H1 (cell line): ENCODE measurements around the gene CIB2. TPM values are rescaled to one million over a fixed set of nuclear protein-coding genes. Genes with fewer than 3 reads are reported as not detected.

Source experiments
- CTCF ChIA-PET: fragments of 300-600 bp; sonication (Branson Sonifier 250); formaldehyde crosslinking; loops from one replicate; lab custom pipeline; 2021; ENCODE audit not compliant: partially characterized antibody; lab: Charles Lee
- POLR2A ChIA-PET: fragments of 300-600 bp; sonication (Branson Sonifier 250); formaldehyde crosslinking; loops from one replicate; lab custom pipeline; 2021; ENCODE audit warnings: inconsistent platforms; ENCODE audit not compliant: partially characterized antibody; lab: Charles Lee
- DNase-seq, 2 experiments: peaks; one replicate each; pipeline versions ENCODE4 v3.0.0 to v3.0.0-alpha.2; 2010 to 2022; ENCODE audit warnings: low spot score in 2 of 2, low read depth in 1 of 2, mixed read lengths in 1 of 2
- FAIRE-seq: peaks from 2 replicates; lab custom pipeline; 2011; peaks lifted over from hg19 to GRCh38; lab: Jason Lieb, UNC
- H2AFZ ChIP-seq: 2 replicates; pipeline ENCODE4 v1.8.1; 2012; ENCODE audit warnings: low read length, inconsistent platforms
- H2AK5ac ChIP-seq: 2 replicates; pipeline ENCODE4 v1.6.1; 2013; ENCODE audit warnings: low read depth, low read length
- H2BK120ac ChIP-seq: replicated peaks from 2 replicates; pipeline ENCODE3; 2013; ENCODE audit warnings: low read depth, low read length, inconsistent platforms
- H2BK12ac ChIP-seq: 2 replicates; pipeline ENCODE4 v1.6.1; 2013; ENCODE audit warnings: low read depth, low read length
- H2BK15ac ChIP-seq: 2 replicates; pipeline ENCODE4 v1.6.1; 2013; ENCODE audit warnings: low read length
- H2BK20ac ChIP-seq: 2 replicates; pipeline ENCODE4 v1.6.1; 2013; ENCODE audit warnings: low read length
- H2BK5ac ChIP-seq: 2 replicates; pipeline ENCODE4 v1.6.1; 2013; ENCODE audit warnings: low read depth, low read length
- H3K14ac ChIP-seq: 2 replicates; pipeline ENCODE4 v1.6.1; 2013; ENCODE audit warnings: inconsistent platforms; ENCODE audit not compliant: insufficient read length
- H3K18ac ChIP-seq: 2 replicates; pipeline ENCODE4 v1.6.1; 2013; ENCODE audit warnings: low read length; ENCODE audit errors: extremely low read depth
- H3K23ac ChIP-seq: 2 replicates; pipeline ENCODE4 v1.6.1; 2013; ENCODE audit warnings: inconsistent platforms; ENCODE audit not compliant: insufficient read length
- H3K23me2 ChIP-seq: 2 replicates; pipeline ENCODE4 v1.6.1; 2013; ENCODE audit warnings: low read depth, low read length
- H3K27ac ChIP-seq: 2 replicates; pipeline ENCODE4 v1.6.1; 2011; ENCODE audit warnings: low read depth, low read length, inconsistent platforms
- H3K27me3 ChIP-seq, 4 experiments: replicated peaks in 1 of 4; 1 replicate in 1 of 4; 2 replicates in 3 of 4; pipeline versions ENCODE4 v1.6.1 to v1.8.1; 2011 to 2013; ENCODE audit warnings: low read length in 3 of 4, mild to moderate bottlenecking in 3 of 4, inconsistent platforms in 2 of 4, mixed read lengths in 2 of 4, moderate library complexity in 1 of 4; ENCODE audit not compliant: control insufficient read depth in 3 of 4, insufficient read depth in 3 of 4; ENCODE audit errors: extremely low read depth in 1 of 4
- H3K36me3 ChIP-seq, 4 experiments: 2 replicates each; pipeline versions ENCODE4 v1.6.1 to v1.8.1; 2011 to 2013; ENCODE audit warnings: mild to moderate bottlenecking in 4 of 4, low read length in 3 of 4, moderate library complexity in 2 of 4, control low read depth in 1 of 4, inconsistent platforms in 1 of 4; ENCODE audit not compliant: insufficient read depth in 4 of 4, control insufficient read depth in 2 of 4
- H3K4ac ChIP-seq: replicated peaks from 2 replicates; pipeline ENCODE3; 2013; ENCODE audit warnings: low read length, low read depth, mixed read lengths, inconsistent platforms; ENCODE audit not compliant: insufficient read length
- H3K4me1 ChIP-seq, 4 experiments: replicated peaks in 1 of 4; 1 replicate in 1 of 4; 2 replicates in 3 of 4; pipeline versions ENCODE4 v1.6.1 to v1.8.1; 2011 to 2013; ENCODE audit warnings: low read length in 3 of 4, inconsistent platforms in 2 of 4, mixed read lengths in 1 of 4; ENCODE audit not compliant: insufficient read depth in 4 of 4, control insufficient read depth in 3 of 4
- H3K4me2 ChIP-seq, 2 experiments: 2 replicates each; pipeline versions ENCODE4 v1.6.1 to v1.8.1; 2011 to 2013; ENCODE audit warnings: low read depth in 2 of 2, low read length in 2 of 2, control low read depth in 1 of 2, inconsistent platforms in 1 of 2, mild to moderate bottlenecking in 1 of 2; ENCODE audit not compliant: insufficient read depth in 1 of 2
- H3K4me3 ChIP-seq, 4 experiments: fragments of 200-600, 300-600 bp in 1 of 4; sonication (generic), shearing (Covaris generic), sonication (Bioruptor Twin) in 1 of 4; 2 replicates each; pipeline versions ENCODE4 v1.5.1 to v1.8.1; 2011 to 2016; ENCODE audit warnings: low read length in 4 of 4, low read depth in 3 of 4, control low read depth in 2 of 4, inconsistent platforms in 2 of 4, mild to moderate bottlenecking in 2 of 4, mixed read lengths in 1 of 4, moderate library complexity in 1 of 4; ENCODE audit not compliant: insufficient read depth in 2 of 4; ENCODE audit errors: extremely low read depth in 1 of 4
- H3K56ac ChIP-seq: replicated peaks from 2 replicates; pipeline ENCODE3; 2013; ENCODE audit warnings: low read depth, mild to moderate bottlenecking, mixed read lengths, low read length, inconsistent platforms; ENCODE audit not compliant: insufficient read length
- H3K79me1 ChIP-seq: 2 replicates; pipeline ENCODE4 v1.6.1; 2013; ENCODE audit warnings: low read depth, low read length, control low read depth
- H3K79me2 ChIP-seq, 2 experiments: 2 replicates each; pipeline versions ENCODE4 v1.6.1 to v1.8.1; 2012 to 2013; ENCODE audit warnings: low read length in 2 of 2, mild to moderate bottlenecking in 2 of 2, inconsistent platforms in 1 of 2; ENCODE audit not compliant: insufficient read depth in 2 of 2, control insufficient read depth in 1 of 2
- H3K9ac ChIP-seq, 4 experiments: replicated peaks in 1 of 4; 1 replicate in 1 of 4; 2 replicates in 3 of 4; pipeline versions ENCODE4 v1.6.1 to v1.8.1; 2011 to 2013; ENCODE audit warnings: low read depth in 3 of 4, low read length in 3 of 4, control low read depth in 2 of 4, mild to moderate bottlenecking in 2 of 4, moderate library complexity in 2 of 4, inconsistent platforms in 1 of 4; ENCODE audit errors: extremely low read depth in 1 of 4
- H3K9me3 ChIP-seq, 2 experiments: 2 replicates each; pipeline versions ENCODE4 v1.6.1 to v1.8.1; 2012 to 2013; ENCODE audit warnings: mild to moderate bottlenecking in 2 of 2, moderate library complexity in 2 of 2, control low read depth in 1 of 2, inconsistent platforms in 1 of 2, low read depth in 1 of 2, low read length in 1 of 2, mixed read lengths in 1 of 2; ENCODE audit not compliant: insufficient read depth in 2 of 2
- H4K20me1 ChIP-seq, 2 experiments: replicated peaks in 1 of 2; 2 replicates each; pipeline versions ENCODE3 to v1.8.1; 2011 to 2013; ENCODE audit warnings: inconsistent platforms in 2 of 2, low read length in 2 of 2, mild to moderate bottlenecking in 1 of 2; ENCODE audit not compliant: insufficient read depth in 2 of 2, control insufficient read depth in 1 of 2
- H4K5ac ChIP-seq: 2 replicates; pipeline ENCODE4 v1.6.1; 2013; ENCODE audit warnings: low read length, low read depth, mixed read lengths, inconsistent platforms; ENCODE audit not compliant: insufficient read length
- H4K8ac ChIP-seq: 2 replicates; pipeline ENCODE4 v1.8.0; 2013; ENCODE audit warnings: mild to moderate bottlenecking, moderate library complexity, low read length, inconsistent platforms; ENCODE audit not compliant: insufficient read depth; ENCODE audit errors: extremely low read depth
- H4K91ac ChIP-seq: replicated peaks from 2 replicates; pipeline ENCODE3; 2013; ENCODE audit warnings: low read length, mixed read lengths, inconsistent platforms; ENCODE audit not compliant: insufficient read length
- CBX5 ChIP-seq: fragments of 300-800, 300-1000 bp; sonication (generic); IDR thresholded peaks from 2 replicates; pipeline ENCODE4 v1.7.1; 2016; ENCODE audit warnings: antibody characterized with exemption, low read length, low read depth
- CBX8 ChIP-seq: fragments of 300-800, 300-1000 bp; sonication (generic); IDR thresholded peaks from 2 replicates; pipeline ENCODE4 v1.7.1; 2016; ENCODE audit warnings: low read depth, low read length, borderline replicate concordance
- JUN ChIP-seq: IDR thresholded peaks from 2 replicates; pipeline ENCODE4 v1.6.1; 2011; ENCODE audit warnings: low read depth, mild to moderate bottlenecking, improper control_type of control experiment, low read length
- JUND ChIP-seq: IDR thresholded peaks from 2 replicates; pipeline ENCODE4 v1.6.1; 2011; ENCODE audit warnings: mild to moderate bottlenecking, improper control_type of control experiment, low read length
- RFX5 ChIP-seq: IDR thresholded peaks from 2 replicates; pipeline ENCODE4 v1.6.1; 2011; ENCODE audit warnings: low read depth, low read length, improper control_type of control experiment, borderline replicate concordance
- RXRA ChIP-seq: IDR thresholded peaks from 2 replicates; pipeline ENCODE4 v1.6.1; 2011; ENCODE audit warnings: low read depth, mild to moderate bottlenecking, low read length, moderate library complexity; ENCODE audit not compliant: insufficient read depth
- SP4 ChIP-seq: IDR thresholded peaks from 2 replicates; pipeline ENCODE4 v1.6.1; 2012; ENCODE audit warnings: low read length, inconsistent platforms
- WGBS, 2 experiments: shearing (Covaris generic) in 1 of 2; methylation state at CpG; one replicate each; pipeline versions ENCODE4 v1.1.6 to v1.1.7; 2013 to 2015; ENCODE audit warnings: low lambda C conversion rate in 2 of 2, mixed read lengths in 2 of 2, inconsistent platforms in 1 of 2, low coverage in 1 of 2, missing lambda C conversion rate in 1 of 2; ENCODE audit not compliant: insufficient replicate concordance in 2 of 2, insufficient coverage in 1 of 2, insufficient read length in 1 of 2; ENCODE audit errors: extremely low coverage in 1 of 2, missing lambda C conversion rate in 1 of 2; 5-methylcytosine and 5-hydroxymethylcytosine counted together
- polyA plus RNA-seq, 7 experiments: library from polyadenylated mRNA; depleted of rRNA in 3 of 7; stranded (reverse) in 5 of 7; unstranded in 2 of 7; fragments of >200 nt in 5 of 7; fragments of 200-250 nt in 2 of 7; gene quantifications; 1 replicate in 5 of 7; 2 replicates in 1 of 7; 4 replicates in 1 of 7; pipeline versions ENCODE4 v1.2.1 to v1.2.3, GENCODE V29; 2011 to 2013; ENCODE audit warnings: missing spikeins in 2 of 7, mixed read lengths in 2 of 7
- total RNA-seq: library from RNA; stranded (reverse); fragmentation: NEBNext Ultra II Directional; extraction: Animal tissue kit (Norgen Biotek cat#: 25700); gene quantifications from 2 replicates; pipeline ENCODE4 v1.2.1, GENCODE V29; 2021

Gene CIB2
- total and polyA plus RNA-seq, 2 of the 8 experiments (the other 6 are each of a cell fraction or from before 2014, with no cell fraction given) = 41.5 to 45.8 TPM

- POLR2A ChIA-PET = no interaction called here
- no peak overlapping the region for H4K5ac ChIP-seq
Measured at GRCh38 chr15:78142332-78142731, 11.1 kb upstream of the CIB2 start.

More at GRCh38 chr15:78142332-78142731, 11.1 kb upstream of the CIB2 start:
- H3K23me2 ChIP-seq = no peaks in the 10 kb centered on the region
- H3K56ac ChIP-seq = no peak overlapping the region
- DNase-seq (no peak), FAIRE-seq (no peak)
- H3K18ac ChIP-seq = no peak overlapping the region
- no peak overlapping the region for H2AFZ ChIP-seq
- CTCF ChIA-PET = interaction anchor here (1.5 to 2.6 kb wide), 2 partner anchors 53 to 176 kb away, joined by 3 to 7 read pairs; no protein-coding TSS in a partner anchor
- H4K20me1 ChIP-seq = no peaks in the 10 kb centered on the region
- no peaks in the 10 kb centered on the region for H3K27me3 ChIP-seq
- no peak overlapping the region for H3K23ac ChIP-seq
- no peak overlapping the region for H2BK12ac ChIP-seq
- no peak overlapping the region for H3K14ac ChIP-seq
- H2BK20ac ChIP-seq = no peak overlapping the region
- no peaks in the 10 kb centered on the region for H3K36me3 ChIP-seq
- no peak overlapping the region for H4K8ac ChIP-seq
- no peak overlapping the region for H3K4me2 ChIP-seq
- no peak overlapping the region for H3K27ac ChIP-seq
- H3K79me1 ChIP-seq = no peaks in the 10 kb centered on the region
- WGBS, 2 experiments = 88% methylated on average over 3 of the region's 3 CpGs; no CpG with 5 or more reads in 1 of the 2 experiments
- H2AK5ac ChIP-seq = no peak overlapping the region
- no peak overlapping the region for H4K91ac ChIP-seq
- no peak overlapping the region for H3K9ac ChIP-seq
- H3K4me3 ChIP-seq = no peak overlapping the region
- TF ChIP-seq RXRA (no peak), RFX5 (no peak), JUND (no peak), CBX5 (no peak), SP4 (no peak), JUN (no peak), CBX8 (no peak)
- no peak overlapping the region for H2BK15ac ChIP-seq
- no peak overlapping the region for H2BK120ac ChIP-seq
- no peaks in the 10 kb centered on the region for H3K9me3 ChIP-seq
- no peaks in the 10 kb centered on the region for H3K4me1 ChIP-seq
- no peak overlapping the region for H2BK5ac ChIP-seq
- no peaks in the 10 kb centered on the region for H3K79me2 ChIP-seq
- H3K4ac ChIP-seq = no peak overlapping the region
